Kidney (tissue), 14 donors: ENCODE measurements around the gene LRRC72. TPM values are rescaled to one million over a fixed set of nuclear protein-coding genes. Genes with fewer than 3 reads are reported as not detected.
"Not testable (repeated sequence)": the region's sequence is repeated elsewhere in the genome, so short reads cannot be mapped to it uniquely, and the experiment has no call there.

Experiments
- DNase-seq, 5 donors: peaks; one replicate each; pipeline ENCODE4 v3.0.0-alpha.2; 2013 to 2020
- FAIRE-seq: peaks from 2 replicates; lab custom pipeline; 2012; peaks lifted over from hg19 to GRCh38; lab: Jason Lieb, UNC
- H3K27ac ChIP-seq, 2 donors: one replicate each; pipeline ENCODE4 v1.7.0; 2013; ENCODE audit warnings: low read depth in 2 of 2, low read length in 2 of 2, inconsistent platforms in 1 of 2
- H3K27me3 ChIP-seq: one replicate; pipeline ENCODE4 v1.7.1; 2013; ENCODE audit warnings: low read length, inconsistent platforms; ENCODE audit not compliant: control insufficient read depth, insufficient read depth
- H3K36me3 ChIP-seq, 3 donors: one replicate each; pipeline versions ENCODE4 v1.7.0 to v1.7.1; 2013; ENCODE audit warnings: low read length in 3 of 3, control low read depth in 1 of 3, inconsistent platforms in 1 of 3; ENCODE audit not compliant: insufficient read depth in 3 of 3, control insufficient read depth in 2 of 3
- H3K4me1 ChIP-seq, 3 donors: one replicate each; pipeline versions ENCODE4 v1.7.0 to v1.7.1; 2013; ENCODE audit warnings: low read length in 3 of 3, inconsistent platforms in 1 of 3, low read depth in 1 of 3; ENCODE audit not compliant: control insufficient read depth in 2 of 3, insufficient read depth in 2 of 3
- H3K4me3 ChIP-seq, 3 donors: one replicate each; pipeline versions ENCODE4 v1.7.0 to v1.8.1; 2013; ENCODE audit warnings: low read length in 3 of 3, control low read depth in 1 of 3, inconsistent platforms in 1 of 3
- H3K9ac ChIP-seq, 3 donors: one replicate each; pipeline versions ENCODE4 v1.7.0 to v1.7.1; 2013; ENCODE audit warnings: low read length in 3 of 3, control low read depth in 1 of 3, inconsistent platforms in 1 of 3
- H3K9me3 ChIP-seq, 3 donors: one replicate each; pipeline versions ENCODE4 v1.7.0 to v1.7.1; 2013; ENCODE audit warnings: low read length in 3 of 3, control low read depth in 1 of 3, inconsistent platforms in 1 of 3; ENCODE audit not compliant: control insufficient read depth in 2 of 3, insufficient read depth in 1 of 3
- CTCF ChIP-seq: IDR thresholded peaks from 3 replicates; pipeline ENCODE4 v1.5.1; 2012; ENCODE audit warnings: mild to moderate bottlenecking, moderate library complexity, borderline replicate concordance; ENCODE audit not compliant: insufficient read depth; ENCODE audit errors: extremely low read depth
- intact Hi-C: fragments of 100-400 bp; cut with DNase I; formaldehyde crosslinking; loops from one replicate; pipeline ENCODE4 v1.11.1; 2022
- polyA plus RNA-seq: library from polyadenylated mRNA; stranded (reverse); fragments of 350-450 nt; fragmentation: Illumina TruSeq; extraction: RNeasy Lipid Tissue Mini Kit (QIAGEN cat#74804); gene quantifications from one replicate; pipeline ENCODE4 v1.2.3, GENCODE V29; 2014; ENCODE audit warnings: low read depth, low replicate concordance; ENCODE audit not compliant: insufficient read depth
- total RNA-seq: library from RNA; stranded (reverse); fragmentation: NEBNext Ultra II Directional; extraction: Animal tissue kit (Norgen Biotek cat#: 25700); gene quantifications from one replicate; pipeline ENCODE4 v1.2.1, GENCODE V29; 2021
- donor health status: control.
- donor health status: control.
- donor health status: control.
- donor health status: control.
- donor health status: control.
- donor health status: DM: yes; HTN: yes; CAD: no.
- donor health status: Normal renal cell carcinoma (clear cell type).

LRRC72 gene
- total and polyA plus RNA-seq, 2 donors from 2014 or later, result not detected

- H3K9me3 ChIP-seq, result no peaks in the 10 kb centered on the region
- no peak overlapping the region for H3K9ac ChIP-seq
- no peaks in the 10 kb centered on the region for H3K27me3 ChIP-seq
- H3K4me3 ChIP-seq, result no peak overlapping the region
- no peak for FAIRE-seq
- no peaks in the 10 kb centered on the region for H3K36me3 ChIP-seq
- H3K27ac ChIP-seq, result no peak overlapping the region
- H3K4me1 ChIP-seq, result no peaks in the 10 kb centered on the region
- no peak for TF ChIP-seq CTCF
- intact Hi-C loops, result no loop called here
- DNase-seq, result no peak
These were observed 8.9 kb downstream of the LRRC72 start for GRCh38 chr7:16535500-16535899.

GRCh38 chr7:16540559-16540958, 13.9 kb downstream of the LRRC72 start:
- H3K36me3 ChIP-seq, intact Hi-C loops, H3K9ac ChIP-seq, H3K9me3 ChIP-seq, H3K27ac ChIP-seq, H3K27me3 ChIP-seq, FAIRE-seq, DNase-seq, H3K4me1 ChIP-seq, H3K4me3 ChIP-seq: not testable (repeated sequence)

DNA sequence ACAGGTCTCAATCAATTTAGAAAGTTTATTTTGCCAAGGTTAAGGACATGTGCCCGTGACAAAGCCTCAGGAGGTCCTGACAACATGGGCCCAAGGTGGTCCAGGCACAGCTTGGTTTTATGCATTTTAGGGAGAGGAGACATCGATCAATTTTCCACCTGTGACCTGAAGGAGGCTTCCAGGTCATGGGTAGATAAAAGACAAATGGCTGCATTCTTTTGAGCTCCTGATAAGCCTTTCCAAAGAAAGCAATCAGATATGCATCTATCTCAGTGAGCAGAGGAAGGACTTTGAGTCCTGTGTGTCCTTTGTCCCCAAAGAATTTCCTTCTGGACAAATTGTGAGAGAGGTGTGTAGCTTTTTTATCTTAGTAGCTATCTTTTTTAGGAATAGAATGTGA, 15.8 kb downstream of the LRRC72 start:
- FAIRE-seq, result no peak
- no peak for DNase-seq
- no peak overlapping the region for H3K27ac ChIP-seq
- TF ChIP-seq CTCF, result no peak
- intact Hi-C loops, result no loop called here
- no peak overlapping the region for H3K4me3 ChIP-seq
- no peaks in the 10 kb centered on the region for H3K9me3 ChIP-seq
- no peaks in the 10 kb centered on the region for H3K27me3 ChIP-seq
- H3K9ac ChIP-seq, result no peak overlapping the region
- H3K4me1 ChIP-seq, result no peaks in the 10 kb centered on the region
- no peaks in the 10 kb centered on the region for H3K36me3 ChIP-seq

GRCh38 chr7:16543456-16543855, 16.8 kb downstream of the LRRC72 start:
- no peak for FAIRE-seq
- DNase-seq, result no peak
- no peaks in the 10 kb centered on the region for H3K4me1 ChIP-seq
- H3K9ac ChIP-seq, result no peak overlapping the region
- no peak for TF ChIP-seq CTCF
- H3K36me3 ChIP-seq, result no peaks in the 10 kb centered on the region
- intact Hi-C loops, result no loop called here
- H3K27me3 ChIP-seq, result no peaks in the 10 kb centered on the region
- no peak overlapping the region for H3K4me3 ChIP-seq
- no peaks in the 10 kb centered on the region for H3K9me3 ChIP-seq
- H3K27ac ChIP-seq, result no peak overlapping the region
